22Rv1 (cell line): ENCODE data around the gene KIN.

Experiments
- H3K27ac ChIP-seq: fragments of 450-650 bp; 2 replicates; pipeline ENCODE4 v1.5.1; 2017
- ZFX ChIP-seq: fragments of 450-650 bp; IDR thresholded peaks from 2 replicates; pipeline ENCODE4 v1.6.1; 2017; ENCODE audit warnings: antibody characterized with exemption, borderline replicate concordance
- TF ChIP-seq, protein P1 (sequence below): fragments of 450-650 bp; IDR thresholded peaks from 2 replicates; pipeline ENCODE4 v1.5.1; 2017; ENCODE audit warnings: mild to moderate bottlenecking

KIN gene, protein sequence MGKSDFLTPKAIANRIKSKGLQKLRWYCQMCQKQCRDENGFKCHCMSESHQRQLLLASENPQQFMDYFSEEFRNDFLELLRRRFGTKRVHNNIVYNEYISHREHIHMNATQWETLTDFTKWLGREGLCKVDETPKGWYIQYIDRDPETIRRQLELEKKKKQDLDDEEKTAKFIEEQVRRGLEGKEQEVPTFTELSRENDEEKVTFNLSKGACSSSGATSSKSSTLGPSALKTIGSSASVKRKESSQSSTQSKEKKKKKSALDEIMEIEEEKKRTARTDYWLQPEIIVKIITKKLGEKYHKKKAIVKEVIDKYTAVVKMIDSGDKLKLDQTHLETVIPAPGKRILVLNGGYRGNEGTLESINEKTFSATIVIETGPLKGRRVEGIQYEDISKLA

GRCh38 chr10:7787857-7788638 lies at the start of gene KIN, which contains the start of gene ATP5F1C:
KIN (minus strand) TSS chr10:7787993; CDS start chr10:7787933, 60 bp downstream.
ATP5F1C (plus strand) TSS chr10:7788177; CDS start chr10:7788208, 31 bp downstream.
- no peak for TF ChIP-seq ZFX
- TF ChIP-seq, protein P1, sequence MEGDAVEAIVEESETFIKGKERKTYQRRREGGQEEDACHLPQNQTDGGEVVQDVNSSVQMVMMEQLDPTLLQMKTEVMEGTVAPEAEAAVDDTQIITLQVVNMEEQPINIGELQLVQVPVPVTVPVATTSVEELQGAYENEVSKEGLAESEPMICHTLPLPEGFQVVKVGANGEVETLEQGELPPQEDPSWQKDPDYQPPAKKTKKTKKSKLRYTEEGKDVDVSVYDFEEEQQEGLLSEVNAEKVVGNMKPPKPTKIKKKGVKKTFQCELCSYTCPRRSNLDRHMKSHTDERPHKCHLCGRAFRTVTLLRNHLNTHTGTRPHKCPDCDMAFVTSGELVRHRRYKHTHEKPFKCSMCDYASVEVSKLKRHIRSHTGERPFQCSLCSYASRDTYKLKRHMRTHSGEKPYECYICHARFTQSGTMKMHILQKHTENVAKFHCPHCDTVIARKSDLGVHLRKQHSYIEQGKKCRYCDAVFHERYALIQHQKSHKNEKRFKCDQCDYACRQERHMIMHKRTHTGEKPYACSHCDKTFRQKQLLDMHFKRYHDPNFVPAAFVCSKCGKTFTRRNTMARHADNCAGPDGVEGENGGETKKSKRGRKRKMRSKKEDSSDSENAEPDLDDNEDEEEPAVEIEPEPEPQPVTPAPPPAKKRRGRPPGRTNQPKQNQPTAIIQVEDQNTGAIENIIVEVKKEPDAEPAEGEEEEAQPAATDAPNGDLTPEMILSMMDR: no peak
- H3K27ac ChIP-seq: peak within 1 kb of the TSS; percentile 80

GRCh38 chr10:7836571-7836970 lies 48.8 kb upstream of the KIN start:
- no peak for TF ChIP-seq ZFX
- TF ChIP-seq, protein P1: no peak
- no peak overlapping the region for H3K27ac ChIP-seq

- H3K27ac ChIP-seq: no peak overlapping the region
- TF ChIP-seq, protein P1: no peak
- no peak for TF ChIP-seq ZFX
Measured at GRCh38 chr10:7834262-7834661, 46.5 kb upstream of the KIN start.

DNA sequence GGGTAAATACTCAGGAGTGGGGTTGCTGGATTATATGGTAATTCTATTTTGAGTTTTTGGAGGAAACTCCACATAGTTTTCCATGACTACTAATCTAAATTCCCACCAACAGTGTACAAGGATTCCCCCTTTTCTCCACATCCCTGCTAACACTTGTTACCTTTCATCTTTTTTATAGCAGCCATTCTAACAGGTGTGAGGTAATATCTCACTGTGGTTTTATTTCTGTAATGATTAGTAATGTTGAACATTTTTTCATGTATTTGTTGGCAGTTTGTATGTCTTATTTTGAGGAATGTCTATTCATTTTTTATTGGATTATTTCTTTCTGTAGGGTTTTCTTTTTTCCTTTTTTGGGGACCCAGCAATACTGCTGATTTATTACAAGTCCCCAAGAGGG lies 45.4 kb upstream of the KIN start:
- TF ChIP-seq, protein P1: no peak
- TF ChIP-seq ZFX: no peak
- H3K27ac ChIP-seq: no peak overlapping the region

DNA sequence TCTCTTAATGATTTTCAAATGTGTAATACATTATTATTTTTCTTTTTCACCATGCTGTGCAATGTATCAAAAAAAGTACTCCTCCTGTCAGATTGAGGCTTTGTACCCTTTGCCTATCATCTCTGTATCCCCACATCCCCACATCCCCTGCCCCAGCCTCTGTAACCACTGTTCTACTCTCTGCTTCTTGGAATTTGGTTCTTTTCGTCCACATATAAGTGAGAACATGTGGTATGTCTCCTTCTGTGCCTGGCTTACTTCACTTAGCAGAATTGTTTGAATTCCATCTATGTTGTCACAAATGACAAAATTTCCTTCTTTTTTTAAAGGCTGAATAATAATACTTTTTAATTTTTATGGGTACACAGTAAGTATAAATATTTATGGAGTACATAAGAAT lies 44.3 kb upstream of the KIN start:
- no peak overlapping the region for H3K27ac ChIP-seq
- TF ChIP-seq, protein P1: no peak
- no peak for TF ChIP-seq ZFX

GRCh38 chr10:7829289-7829834 lies 41.6 kb upstream of the KIN start:
- TF ChIP-seq ZFX: no peak
- TF ChIP-seq, protein P1: no peak
- no peak overlapping the region for H3K27ac ChIP-seq
